T-helper 17 cell (primary cell): Measurements from ENCODE around the gene MCHR1. TPM values are rescaled to one million over a fixed set of nuclear protein-coding genes. Genes with fewer than 3 reads are reported as not detected.

Source experiments
- ATAC-seq: fragments of 150-1000 bp; cut with Tn5 transposase; 2 replicates; pipeline ENCODE4 v1.10.0; 2021; ENCODE audit warnings: mild to moderate bottlenecking, moderate library complexity
- DNase-seq, 3 donors: peaks; one replicate each; pipeline versions ENCODE4 v3.0.0 to v3.0.0-alpha.2; 2020 to 2021
- H3K9me3 ChIP-seq: one replicate; pipeline ENCODE4 v1.7.0; 2013; ENCODE audit warnings: low read length, mild to moderate bottlenecking; ENCODE audit not compliant: control insufficient read depth, poor library complexity, severe bottlenecking
- H3K27ac Mint-ChIP-seq: one replicate; pipeline ENCODE4 v1.8.0; 2022; ENCODE audit warnings: mild to moderate bottlenecking, moderate library complexity, mixed read lengths
- H3K27me3 Mint-ChIP-seq: one replicate; pipeline ENCODE4 v1.8.0; 2022; ENCODE audit warnings: mixed read lengths
- H3K36me3 Mint-ChIP-seq: one replicate; pipeline ENCODE4 v1.8.0; 2022; ENCODE audit warnings: low read depth, mixed read lengths
- H3K4me1 Mint-ChIP-seq: one replicate; pipeline ENCODE4 v1.8.0; 2022; ENCODE audit warnings: mild to moderate bottlenecking, mixed read lengths
- H3K4me3 Mint-ChIP-seq: one replicate; pipeline ENCODE4 v1.8.0; 2022; ENCODE audit warnings: mild to moderate bottlenecking, moderate library complexity, mixed read lengths
- total RNA-seq, 4 donors: library from RNA in 2 of 4; stranded (reverse) in 2 of 4; gene quantifications; one replicate each; pipeline ENCODE4 v1.2.3 and lab custom pipeline; 2022 to 2026

Gene MCHR1
- total RNA-seq, 2 donors from 2014 or later, result not detected

DNA sequence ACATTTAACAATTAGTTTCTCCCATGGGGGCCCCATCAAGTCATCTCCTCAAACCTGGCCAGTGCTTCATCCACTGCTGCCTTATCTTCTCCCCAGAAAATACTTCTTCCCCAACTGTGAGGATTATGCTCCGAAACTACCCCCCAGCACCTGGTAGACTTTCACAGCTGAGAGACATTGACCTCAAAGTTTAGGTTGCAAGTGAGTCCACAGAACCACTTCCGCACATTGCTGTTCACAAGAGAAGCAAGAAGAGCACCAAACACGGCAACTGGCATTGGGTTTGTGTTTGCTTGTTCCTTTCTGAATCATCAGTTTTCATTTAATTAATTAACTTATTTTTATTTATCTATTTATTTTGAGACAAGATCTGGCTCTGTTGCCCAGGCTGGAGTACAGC is 6.1 kb downstream of the MCHR1 start:
- no peaks in the 10 kb centered on the region for H3K9me3 ChIP-seq
- H3K4me3 Mint-ChIP-seq, result peak overlapping the region; percentile 87
- no peak for DNase-seq
- H3K27me3 Mint-ChIP-seq, result peaks cover 8% of the 10 kb centered on the region
- peak; percentile 29 for ATAC-seq
- peak overlapping the region; percentile 59 for H3K27ac Mint-ChIP-seq
- peaks cover 18% of the 10 kb centered on the region for H3K4me1 Mint-ChIP-seq
- H3K36me3 Mint-ChIP-seq, result no peaks in the 10 kb centered on the region

DNA sequence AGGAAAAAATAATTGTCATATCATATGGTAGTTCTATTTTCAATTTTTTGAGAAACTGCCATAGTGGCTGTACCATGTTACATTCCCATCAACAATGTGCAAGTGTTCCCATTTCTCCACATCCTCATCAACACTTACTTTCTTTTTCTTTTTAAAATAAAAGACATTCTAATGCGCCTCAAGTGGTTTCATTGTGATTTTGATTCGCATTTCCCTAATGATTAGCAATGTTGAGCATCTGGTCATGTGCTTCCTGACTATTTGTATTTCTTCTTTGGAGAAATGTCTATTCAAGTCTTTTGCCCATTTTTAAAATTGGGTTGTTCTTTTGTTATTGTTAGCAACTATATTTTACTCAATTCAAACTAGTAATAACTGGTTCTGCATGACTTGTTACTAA is 8.4 kb downstream of the MCHR1 start:
- ATAC-seq, result no peak
- no peaks in the 10 kb centered on the region for H3K9me3 ChIP-seq
- peaks cover 16% of the 10 kb centered on the region for H3K4me1 Mint-ChIP-seq
- no peak overlapping the region for H3K27ac Mint-ChIP-seq
- no peak for DNase-seq
- no peak overlapping the region for H3K4me3 Mint-ChIP-seq
- H3K36me3 Mint-ChIP-seq, result no peaks in the 10 kb centered on the region
- H3K27me3 Mint-ChIP-seq, result no peaks in the 10 kb centered on the region

DNA sequence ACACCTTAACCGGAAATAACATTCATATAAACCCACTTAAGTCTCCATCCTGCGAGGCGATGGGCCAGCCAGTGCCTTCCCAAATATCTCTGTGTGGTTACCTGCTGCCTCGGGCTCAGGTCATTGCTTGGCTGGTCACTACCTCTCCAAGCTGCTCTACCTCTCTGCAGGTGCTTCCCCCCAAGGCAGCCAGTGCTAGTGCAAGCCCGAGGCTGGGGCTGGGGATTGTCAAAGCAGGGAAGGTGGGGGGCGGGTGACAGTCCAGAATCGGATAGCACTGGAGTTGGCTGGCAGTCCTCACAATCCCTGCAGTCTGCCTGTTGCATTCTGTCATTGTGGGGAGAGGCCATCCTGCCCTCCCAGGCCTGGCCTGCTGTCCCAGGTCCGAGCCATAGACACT is 11.1 kb downstream of the MCHR1 start:
- ATAC-seq, result no peak
- H3K36me3 Mint-ChIP-seq, result no peaks in the 10 kb centered on the region
- no peaks in the 10 kb centered on the region for H3K9me3 ChIP-seq
- no peaks in the 10 kb centered on the region for H3K27me3 Mint-ChIP-seq
- no peak overlapping the region for H3K4me3 Mint-ChIP-seq
- H3K4me1 Mint-ChIP-seq, result peaks cover 11% of the 10 kb centered on the region
- H3K27ac Mint-ChIP-seq, result peak overlapping the region; percentile 19
- DNase-seq, result no peak

DNA sequence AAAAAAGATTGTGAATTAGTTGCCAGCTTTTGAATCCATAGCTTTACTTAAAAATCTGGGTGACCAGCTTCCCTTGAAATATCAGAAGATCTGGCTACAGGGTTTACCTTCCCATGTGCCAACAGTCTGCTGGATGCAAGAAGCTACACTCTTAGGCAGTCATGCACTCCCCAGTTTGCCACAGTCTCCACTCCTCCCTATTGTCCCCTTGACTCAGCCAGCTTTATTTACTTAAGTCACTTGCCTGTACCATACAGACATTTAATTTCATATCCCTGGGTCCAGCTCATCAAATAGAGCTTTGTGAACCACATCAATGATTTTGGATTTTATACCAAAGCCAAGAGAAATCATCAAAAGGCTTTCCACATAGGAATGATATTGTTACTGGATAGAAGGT is 12.2 kb downstream of the MCHR1 start:
- Mint-ChIP-seq H3K27ac (no peak overlapping the region), H3K27me3 (peaks cover 4% of the 10 kb centered on the region), H3K4me3 (no peak overlapping the region), H3K4me1 (peaks cover 7% of the 10 kb centered on the region), H3K36me3 (no peaks in the 10 kb centered on the region)
- ATAC-seq (no peak), DNase-seq (no peak)
- H3K9me3 ChIP-seq, result no peaks in the 10 kb centered on the region

DNA sequence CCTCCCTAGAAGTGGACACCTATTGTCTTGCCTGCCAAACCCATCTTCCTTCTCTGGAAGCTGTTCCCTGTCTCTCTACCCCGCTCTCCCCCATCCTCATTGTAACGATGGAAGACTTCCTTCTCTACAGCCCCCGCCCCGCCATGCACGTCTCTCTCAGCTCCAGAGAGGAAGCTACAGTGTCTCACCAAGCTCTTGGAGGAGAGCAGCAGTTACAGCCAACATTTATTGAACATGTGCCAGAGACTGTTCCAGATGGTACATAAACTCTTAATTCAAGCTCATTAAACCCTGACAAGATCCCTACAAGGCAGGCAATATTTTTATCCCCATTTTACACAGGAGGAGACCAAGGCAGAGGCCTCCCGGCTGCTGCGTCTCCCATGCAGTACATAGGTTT is 15.1 kb downstream of the MCHR1 start:
- peaks cover 4% of the 10 kb centered on the region for H3K27me3 Mint-ChIP-seq

DNA sequence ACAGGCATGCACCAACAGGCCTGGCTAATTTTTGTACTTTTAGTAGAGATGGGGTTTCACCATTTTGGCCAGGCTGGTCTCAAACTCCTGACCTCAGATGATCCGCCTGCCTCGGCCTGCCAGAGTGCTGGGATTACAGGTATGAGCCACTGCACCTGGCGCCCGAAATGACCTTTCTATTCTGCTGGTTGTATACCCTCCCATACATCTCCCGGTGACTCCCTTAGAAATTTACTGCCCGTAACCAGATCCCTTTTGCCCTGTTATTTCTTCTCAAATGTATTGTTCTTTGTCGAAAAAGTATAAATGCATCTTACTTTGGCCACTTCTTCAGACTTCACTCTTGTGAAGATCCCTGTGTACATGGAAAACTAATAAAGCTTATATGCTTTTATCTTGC is 22.0 kb downstream of the MCHR1 start:
- no peaks in the 10 kb centered on the region for H3K27me3 Mint-ChIP-seq

More for the DNA sequence above, 15.1 kb downstream of the MCHR1 start:
- Mint-ChIP-seq H3K36me3 (no peaks in the 10 kb centered on the region), H3K4me1 (peaks cover 5% of the 10 kb centered on the region), H3K27ac (no peak overlapping the region), H3K4me3 (no peak overlapping the region)
- H3K9me3 ChIP-seq, result no peaks in the 10 kb centered on the region
- ATAC-seq (no peak), DNase-seq (no peak)

DNA sequence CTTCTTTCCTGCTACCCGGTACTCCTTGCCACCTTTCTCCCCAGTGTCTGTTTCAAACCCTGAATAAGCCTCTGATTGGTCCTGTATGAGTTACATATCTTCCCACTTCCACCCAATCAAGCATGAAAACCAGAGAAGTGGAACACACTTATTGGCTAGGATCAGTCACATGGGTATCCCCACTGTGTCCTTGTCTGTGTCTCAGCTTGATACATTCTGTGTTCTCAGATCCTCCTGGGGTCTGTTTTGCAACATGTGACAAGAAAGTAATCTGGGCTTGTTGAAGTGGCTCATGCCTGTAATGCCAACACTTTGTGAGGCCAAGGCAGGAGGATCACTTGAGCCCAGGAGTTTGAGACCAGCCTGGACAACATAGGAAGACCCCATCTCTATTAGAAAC is 23.9 kb downstream of the MCHR1 start:
- DNase-seq, result no peak
- Mint-ChIP-seq H3K27ac (peak overlapping the region; percentile 74), H3K36me3 (peaks cover 2% of the 10 kb centered on the region), H3K4me1 (peaks cover 11% of the 10 kb centered on the region), H3K27me3 (no peaks in the 10 kb centered on the region), H3K4me3 (no peak overlapping the region)
- H3K9me3 ChIP-seq, result no peaks in the 10 kb centered on the region
- ATAC-seq, result no peak

More for the DNA sequence above, 22.0 kb downstream of the MCHR1 start:
- H3K9me3 ChIP-seq, result no peaks in the 10 kb centered on the region
- H3K36me3 Mint-ChIP-seq, result no peaks in the 10 kb centered on the region
- H3K4me1 Mint-ChIP-seq, result peaks cover 11% of the 10 kb centered on the region
- H3K27ac Mint-ChIP-seq, result no peak overlapping the region
- ATAC-seq, result no peak
- no peak overlapping the region for H3K4me3 Mint-ChIP-seq
- no peak for DNase-seq

DNA sequence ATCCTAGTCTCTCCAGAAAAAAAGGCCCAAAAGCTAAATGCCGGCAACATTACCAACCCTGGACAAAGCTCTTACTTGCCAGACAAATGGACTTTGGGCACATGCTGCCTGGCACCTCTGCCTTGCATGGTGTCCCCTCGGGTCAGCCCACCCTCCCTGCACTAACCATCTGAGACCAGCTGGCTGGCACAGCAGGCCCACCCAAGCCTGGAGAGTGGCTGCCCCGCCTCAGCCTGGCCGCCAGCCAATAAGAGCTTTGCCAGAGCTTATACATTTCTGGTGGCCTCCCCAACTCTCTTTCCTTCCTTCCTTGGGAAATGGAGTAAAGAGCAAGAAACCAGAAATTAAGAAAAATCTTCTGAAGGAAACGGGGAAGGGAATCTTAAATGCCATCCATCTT is 24.5 kb downstream of the MCHR1 start:
- H3K4me3 Mint-ChIP-seq, result no peak overlapping the region
- peaks cover 11% of the 10 kb centered on the region for H3K4me1 Mint-ChIP-seq
- H3K27me3 Mint-ChIP-seq, result no peaks in the 10 kb centered on the region
- no peaks in the 10 kb centered on the region for H3K9me3 ChIP-seq
- DNase-seq, result no peak
- H3K36me3 Mint-ChIP-seq, result peaks cover 2% of the 10 kb centered on the region
- ATAC-seq, result no peak
- no peak overlapping the region for H3K27ac Mint-ChIP-seq

DNA sequence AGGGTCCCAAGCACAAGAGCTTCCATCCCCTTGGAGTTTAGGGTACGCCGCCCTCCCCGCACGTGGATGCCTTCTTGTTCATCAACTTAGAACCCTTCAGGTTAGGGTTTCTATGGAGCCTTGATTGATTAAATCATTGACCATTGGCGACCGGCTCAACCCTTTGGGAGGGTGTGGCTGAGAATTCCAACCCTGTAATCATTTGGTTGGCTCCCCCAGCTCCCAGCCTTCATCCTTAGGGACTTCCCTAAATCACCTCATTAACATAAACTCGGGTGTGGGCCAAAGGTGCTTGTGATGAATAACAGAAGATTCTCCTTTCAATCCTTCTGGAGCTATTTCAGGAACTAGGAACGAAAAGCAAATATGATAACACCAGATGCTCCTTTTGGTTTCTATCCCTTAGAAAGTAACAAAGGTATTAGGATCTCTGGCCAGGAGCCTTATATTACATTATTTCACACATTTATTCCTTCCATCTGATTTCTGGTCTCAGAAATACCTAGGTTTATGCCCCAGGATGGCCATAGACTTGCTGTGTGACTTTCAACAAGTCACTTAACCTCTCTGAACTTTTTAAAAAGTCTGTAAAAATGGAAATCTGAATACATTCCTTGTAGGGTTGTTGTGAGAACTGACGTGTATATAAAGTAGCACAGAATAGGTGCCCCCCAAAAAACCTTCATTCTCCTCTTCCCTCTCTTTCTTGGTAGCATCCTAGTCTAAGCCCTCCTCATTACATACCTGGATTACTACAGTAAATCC is 26.8 kb downstream of the MCHR1 start:
- no peaks in the 10 kb centered on the region for H3K9me3 ChIP-seq
- peaks cover 2% of the 10 kb centered on the region for H3K36me3 Mint-ChIP-seq
- no peaks in the 10 kb centered on the region for H3K27me3 Mint-ChIP-seq
- H3K27ac Mint-ChIP-seq, result no peak overlapping the region
- DNase-seq (no peak), ATAC-seq (no peak)
- no peak overlapping the region for H3K4me3 Mint-ChIP-seq
- peaks cover 12% of the 10 kb centered on the region for H3K4me1 Mint-ChIP-seq

DNA sequence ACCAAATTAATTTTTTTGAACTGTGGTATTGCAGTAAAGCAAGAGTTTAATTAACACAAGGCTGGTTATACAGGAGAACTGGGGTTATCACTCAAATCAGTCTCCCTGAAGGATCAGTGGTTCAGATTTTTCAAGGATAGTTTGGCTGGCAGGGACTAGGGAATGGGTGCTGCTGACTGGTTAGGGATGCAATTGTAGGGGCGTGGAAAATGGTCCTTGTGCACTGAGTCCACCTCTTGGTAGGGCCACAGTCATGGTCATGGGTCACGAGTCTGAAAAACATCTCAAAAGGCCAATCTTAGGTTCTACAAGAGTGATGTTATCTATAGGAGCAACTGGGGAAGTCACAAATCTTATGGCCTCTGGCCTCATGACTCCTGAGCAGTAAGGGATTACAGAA is 27.9 kb downstream of the MCHR1 start:
- no peak overlapping the region for H3K4me3 Mint-ChIP-seq
- no peak overlapping the region for H3K27ac Mint-ChIP-seq
- ATAC-seq (no peak), DNase-seq (no peak)
- no peaks in the 10 kb centered on the region for H3K9me3 ChIP-seq
- H3K4me1 Mint-ChIP-seq, result peaks cover 11% of the 10 kb centered on the region
- H3K27me3 Mint-ChIP-seq, result no peaks in the 10 kb centered on the region
- H3K36me3 Mint-ChIP-seq, result peaks cover 2% of the 10 kb centered on the region

DNA sequence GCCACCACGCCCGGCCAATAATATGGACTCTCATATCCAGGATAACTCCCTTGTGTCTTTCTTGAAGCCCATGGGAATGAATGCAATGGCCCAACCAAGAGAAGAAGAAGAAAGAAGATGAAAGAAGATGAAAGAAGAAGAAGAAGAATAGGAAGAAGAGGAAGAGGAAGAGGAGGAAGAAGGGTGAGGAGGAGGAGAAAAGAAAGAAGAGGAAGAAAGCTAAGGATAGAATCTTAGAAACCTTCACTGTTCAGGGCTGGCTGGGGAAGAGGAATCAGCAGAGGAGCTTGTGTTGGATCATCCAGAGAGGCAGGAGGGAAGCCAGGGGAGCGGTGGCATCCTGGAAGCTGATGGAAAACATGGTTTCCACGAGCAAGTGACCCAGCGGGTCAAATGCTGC is 28.9 kb downstream of the MCHR1 start:
- H3K9me3 ChIP-seq, result no peaks in the 10 kb centered on the region
- ATAC-seq, result no peak
- peaks cover 9% of the 10 kb centered on the region for H3K4me1 Mint-ChIP-seq
- DNase-seq, result no peak
- H3K36me3 Mint-ChIP-seq, result peaks cover 2% of the 10 kb centered on the region
- H3K27me3 Mint-ChIP-seq, result no peaks in the 10 kb centered on the region
- H3K27ac Mint-ChIP-seq, result no peak overlapping the region
- H3K4me3 Mint-ChIP-seq, result no peak overlapping the region

DNA sequence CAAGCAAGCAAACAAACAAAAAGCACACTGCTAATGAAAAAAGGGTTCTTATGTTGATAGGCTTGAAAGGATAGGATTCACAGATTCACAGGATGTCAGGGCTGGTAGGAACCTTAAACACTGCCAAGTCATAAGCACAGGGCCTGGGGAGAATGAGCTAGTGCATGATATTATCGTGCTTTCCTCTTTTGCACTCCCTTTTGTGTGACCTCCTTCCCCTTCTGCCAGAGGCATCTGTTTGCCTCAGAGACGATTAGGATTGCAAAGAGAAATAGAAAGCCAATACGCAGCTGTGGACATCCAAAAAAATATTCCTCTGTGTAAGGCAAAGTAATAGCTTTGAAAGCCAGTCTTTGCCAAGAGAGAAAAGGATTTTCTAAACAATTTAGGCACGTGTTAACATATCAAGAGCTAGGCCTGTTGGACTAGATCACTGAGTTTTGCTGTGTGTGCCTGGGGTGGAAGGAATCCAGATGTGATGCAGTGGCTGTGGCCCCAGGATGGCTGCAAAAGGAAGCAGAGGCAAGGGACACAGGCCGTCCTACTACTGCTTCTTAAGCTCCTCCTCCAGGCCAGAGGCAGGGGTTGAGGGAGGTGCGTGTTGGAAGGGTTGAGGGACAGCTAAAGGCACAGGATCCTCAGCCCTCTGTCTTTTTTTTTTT is 30.6 kb downstream of the MCHR1 start:
- Mint-ChIP-seq H3K36me3 (peaks cover 2% of the 10 kb centered on the region), H3K4me1 (peaks cover 6% of the 10 kb centered on the region), H3K4me3 (no peak overlapping the region), H3K27ac (peak overlapping the region; percentile 24), H3K27me3 (no peaks in the 10 kb centered on the region)
- DNase-seq, result no peak
- no peak for ATAC-seq
- H3K9me3 ChIP-seq, result no peaks in the 10 kb centered on the region

DNA sequence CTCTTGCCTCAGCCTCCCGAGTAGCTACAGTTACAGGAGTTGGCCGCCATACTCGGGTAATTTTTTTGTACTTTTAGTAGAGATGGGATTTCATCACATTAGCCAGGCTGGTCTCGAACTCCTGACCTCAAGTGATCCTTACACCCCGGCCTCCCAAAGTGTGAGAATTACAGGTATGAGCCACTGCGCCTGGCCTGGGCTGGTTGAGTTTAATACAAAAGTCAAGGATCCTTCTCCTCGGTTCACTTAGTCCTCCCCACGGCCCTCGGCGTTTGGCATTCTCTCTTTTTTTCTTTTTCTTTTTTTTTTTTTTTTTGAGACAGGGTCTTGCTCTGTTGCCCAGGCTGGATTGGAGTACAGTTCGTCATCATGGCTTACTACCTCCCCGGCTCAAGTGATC is 33.0 kb downstream of the MCHR1 start:
- peak overlapping the region; percentile 89 for H3K27ac Mint-ChIP-seq

More for the DNA sequence above, 33.0 kb downstream of the MCHR1 start:
- DNase-seq, result no peak
- no peak for ATAC-seq
- H3K4me1 Mint-ChIP-seq, result peaks cover 6% of the 10 kb centered on the region
- H3K4me3 Mint-ChIP-seq, result no peak overlapping the region
- H3K27me3 Mint-ChIP-seq, result no peaks in the 10 kb centered on the region
- H3K36me3 Mint-ChIP-seq, result peaks cover 2% of the 10 kb centered on the region
- no peaks in the 10 kb centered on the region for H3K9me3 ChIP-seq
